Cardiac muscle cell (in vitro differentiated cells and primary cell): ENCODE measurements around the gene RUNX2. TPM values are rescaled to one million over a fixed set of nuclear protein-coding genes. Genes with fewer than 3 reads are reported as not detected.

ENCODE experiments used
- DNase-seq, 2 donors: peaks; one replicate each; pipeline versions ENCODE4 v3.0.0 to v3.0.0-alpha.2; 2010 to 2017; ENCODE audit warnings: low read depth in 1 of 2, low spot score in 1 of 2
- H3K27ac ChIP-seq: fragments of 200-600 bp; sonication (generic); 2 replicates; pipeline ENCODE4 v1.5.1; 2016
- H3K27me3 ChIP-seq: fragments of 200-600 bp; sonication (generic); 2 replicates; pipeline ENCODE4 v1.6.0; 2016; ENCODE audit warnings: control low read depth
- H3K36me3 ChIP-seq: fragments of 200-600 bp; sonication (generic); 2 replicates; pipeline ENCODE4 v1.5.1; 2016; ENCODE audit warnings: control low read depth
- H3K4me1 ChIP-seq: fragments of 200-600 bp; sonication (generic); 2 replicates; pipeline ENCODE4 v1.8.1; 2017; ENCODE audit warnings: low read depth, mild to moderate bottlenecking, mixed run types
- H3K4me3 ChIP-seq: fragments of 200-600 bp; sonication (generic); 2 replicates; pipeline ENCODE4 v1.5.1; 2016; ENCODE audit warnings: mild to moderate bottlenecking
- H3K9me3 ChIP-seq: fragments of 200-600 bp; sonication (generic); 2 replicates; pipeline ENCODE4 v1.5.1; 2017; ENCODE audit warnings: low read depth, mild to moderate bottlenecking, control low read depth
- CTCF ChIP-seq: IDR thresholded peaks from 2 replicates; pipeline ENCODE4 v1.5.1; 2012; ENCODE audit warnings: low read depth, mild to moderate bottlenecking, low read length
- polyA plus RNA-seq: library from polyadenylated mRNA; unstranded; fragments of >200 nt; fragmentation: Nextera tagmentation; extraction: Ambion mirVana; gene quantifications from 2 replicates; pipeline ENCODE4 v1.2.1, GENCODE V29; 2016
- total RNA-seq: library from RNA; depleted of rRNA; stranded (reverse); fragments of >200 nt; gene quantifications from 2 replicates; pipeline ENCODE4 v1.2.3, GENCODE V29; 2016

The RUNX2 gene
- total and polyA plus RNA-seq, 2 experiments from 2014 or later, result 1.6 to 1.9 TPM

- Histone ChIP-seq H3K27ac (no peak overlapping the region), H3K9me3 (no peaks in the 10 kb centered on the region), H3K4me3 (no peak overlapping the region), H3K27me3 (peaks cover 31% of the 10 kb centered on the region), H3K4me1 (peaks cover 5% of the 10 kb centered on the region), H3K36me3 (no peaks in the 10 kb centered on the region)
- DNase-seq, result no peak
- TF ChIP-seq CTCF, result no peak
These were observed 100.6 kb downstream of the RUNX2 start for GRCh38 chr6:45428727-45429126.

GRCh38 chr6:45430590-45431202 lies 102.6 kb downstream of the RUNX2 start:
- Histone ChIP-seq H3K9me3 (no peaks in the 10 kb centered on the region), H3K27me3 (peaks cover 12% of the 10 kb centered on the region), H3K4me1 (peaks cover 5% of the 10 kb centered on the region), H3K36me3 (no peaks in the 10 kb centered on the region), H3K4me3 (no peak overlapping the region), H3K27ac (no peak overlapping the region)
- no peak for TF ChIP-seq CTCF
- no peak for DNase-seq

GRCh38 chr6:45431317-45432065 lies 103.4 kb downstream of the RUNX2 start:
- TF ChIP-seq CTCF, result no peak
- no peak overlapping the region for H3K27ac ChIP-seq
- H3K4me1 ChIP-seq, result peaks cover under 1% of the 10 kb centered on the region
- H3K36me3 ChIP-seq, result no peaks in the 10 kb centered on the region
- no peak for DNase-seq
- H3K4me3 ChIP-seq, result no peak overlapping the region
- H3K27me3 ChIP-seq, result peaks cover 4% of the 10 kb centered on the region
- H3K9me3 ChIP-seq, result no peaks in the 10 kb centered on the region

- Histone ChIP-seq H3K4me3 (no peak overlapping the region), H3K36me3 (no peaks in the 10 kb centered on the region), H3K27ac (no peak overlapping the region), H3K9me3 (no peaks in the 10 kb centered on the region), H3K4me1 (no peaks in the 10 kb centered on the region), H3K27me3 (no peaks in the 10 kb centered on the region)
- no peak for TF ChIP-seq CTCF
- peak in 1 of 2 donors; percentile 71 for DNase-seq
These were observed 104.8 kb downstream of the RUNX2 start for GRCh38 chr6:45432977-45433376.

- Histone ChIP-seq H3K27ac (no peak overlapping the region), H3K27me3 (no peaks in the 10 kb centered on the region), H3K36me3 (no peaks in the 10 kb centered on the region), H3K4me1 (no peaks in the 10 kb centered on the region), H3K4me3 (no peak overlapping the region), H3K9me3 (no peaks in the 10 kb centered on the region)
- no peak for TF ChIP-seq CTCF
- DNase-seq, result no peak
These were observed 105.6 kb downstream of the RUNX2 start for GRCh38 chr6:45433533-45434380.
